Endodermal cell (in vitro differentiated cells): ENCODE results near the gene OPCML. TPM values are rescaled to one million over a fixed set of nuclear protein-coding genes. Genes with fewer than 3 reads are reported as not detected.

ENCODE experiments used
- DNase-seq: peaks from one replicate; pipeline ENCODE4 v3.0.0-alpha.2; 2017
- H3K27ac ChIP-seq: 2 replicates; pipeline ENCODE4 v1.5.1; 2013; ENCODE audit warnings: mild to moderate bottlenecking, low read depth, low read length, moderate library complexity
- H3K27me3 ChIP-seq: 2 replicates; pipeline ENCODE4 v1.6.1; 2013; ENCODE audit warnings: mild to moderate bottlenecking, low read length, moderate library complexity; ENCODE audit not compliant: insufficient read depth, control insufficient read depth, poor library complexity, severe bottlenecking
- H3K36me3 ChIP-seq: 2 replicates; pipeline ENCODE4 v1.7.0; 2013; ENCODE audit warnings: mild to moderate bottlenecking, low read length, moderate library complexity; ENCODE audit not compliant: control insufficient read depth, insufficient read depth
- H3K4me1 ChIP-seq: one replicate; pipeline ENCODE4 v1.7.0; 2013; ENCODE audit warnings: low read length; ENCODE audit not compliant: control insufficient read depth, insufficient read depth
- H3K4me3 ChIP-seq: 2 replicates; pipeline ENCODE4 v1.5.1; 2013; ENCODE audit warnings: mild to moderate bottlenecking, low read length, moderate library complexity
- H3K9ac ChIP-seq: 2 replicates; pipeline ENCODE4 v1.6.1; 2013; ENCODE audit warnings: mild to moderate bottlenecking, low read length, moderate library complexity; ENCODE audit not compliant: poor library complexity, severe bottlenecking; ENCODE audit errors: extremely low read depth
- H3K9me3 ChIP-seq: 2 replicates; pipeline ENCODE4 v1.6.1; 2013; ENCODE audit warnings: mild to moderate bottlenecking, low read length, moderate library complexity; ENCODE audit not compliant: control insufficient read depth
- H3K27ac Mint-ChIP-seq: 2 replicates; pipeline ENCODE4 v1.8.0; 2020; ENCODE audit warnings: mixed read lengths
- H3K27me3 Mint-ChIP-seq: 2 replicates; pipeline ENCODE4 v1.8.0; 2021; ENCODE audit warnings: mild to moderate bottlenecking, mixed read lengths; ENCODE audit not compliant: insufficient read depth
- H3K36me3 Mint-ChIP-seq: 2 replicates; pipeline ENCODE4 v1.8.0; 2020; ENCODE audit warnings: low read depth, mixed read lengths
- H3K4me1 Mint-ChIP-seq: 2 replicates; pipeline ENCODE4 v1.8.0; 2020; ENCODE audit warnings: mixed read lengths
- H3K4me3 Mint-ChIP-seq: 2 replicates; pipeline ENCODE4 v1.8.0; 2020; ENCODE audit warnings: mild to moderate bottlenecking, moderate library complexity, mixed read lengths
- H3K9me3 Mint-ChIP-seq: 2 replicates; pipeline ENCODE4 v1.8.0; 2020; ENCODE audit warnings: mild to moderate bottlenecking, mixed read lengths
- WGBS, 2 experiments: methylation state at CpG; one replicate each; pipeline versions ENCODE4 v1.1.5 to v1.1.7; 2013; ENCODE audit warnings: missing lambda C conversion rate in 2 of 2, mixed read lengths in 1 of 2; ENCODE audit not compliant: insufficient coverage in 1 of 2, insufficient read length in 1 of 2; 5-methylcytosine and 5-hydroxymethylcytosine counted together
- total RNA-seq, 2 donors: library from RNA; stranded (reverse); fragmentation: NEBNext Ultra II Directional in 1 of 2; extraction: Animal tissue kit (Norgen Biotek cat#: 25700) in 1 of 2; gene quantifications; 2 replicates in 1 of 2; 3 replicates in 1 of 2; pipeline ENCODE4 v1.2.1, GENCODE V29; 2021
- TF ChIP-seq, protein P1 (sequence below): fragments of 200-600 bp; sonication (generic); conservative IDR thresholded peaks from 2 replicates; pipeline ENCODE4 v1.5.0; 2021; ENCODE audit warnings: antibody characterized with exemption, mild to moderate bottlenecking

Gene OPCML
- total RNA-seq, 2 donors from 2014 or later: 0.49 to 0.86 TPM

DNA sequence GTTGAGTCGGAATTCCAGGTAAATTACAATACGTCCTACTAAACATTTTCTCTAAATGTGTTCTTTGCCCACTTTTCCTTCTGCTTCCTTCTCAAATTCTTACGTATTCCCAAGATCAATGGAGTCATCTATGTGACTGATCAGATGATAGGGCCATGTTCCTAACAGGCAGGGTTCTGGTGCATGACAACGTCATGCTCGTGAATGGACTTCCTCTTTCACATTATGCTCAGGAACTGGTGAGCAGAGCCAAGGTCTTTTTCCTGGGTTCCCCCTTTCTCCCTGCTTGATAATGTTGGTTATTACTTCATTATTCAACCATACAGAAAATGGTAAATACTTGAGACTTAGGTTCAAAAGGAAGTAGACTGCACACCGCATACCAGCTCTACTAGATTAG is 789.4 kb downstream of the OPCML start:
- H3K4me3 Mint-ChIP-seq: no peak overlapping the region

GRCh38 chr11:132734217-132734616 is 798.1 kb downstream of the OPCML start:
- H3K27me3 Mint-ChIP-seq: no peaks in the 10 kb centered on the region
- TF ChIP-seq, protein P1, sequence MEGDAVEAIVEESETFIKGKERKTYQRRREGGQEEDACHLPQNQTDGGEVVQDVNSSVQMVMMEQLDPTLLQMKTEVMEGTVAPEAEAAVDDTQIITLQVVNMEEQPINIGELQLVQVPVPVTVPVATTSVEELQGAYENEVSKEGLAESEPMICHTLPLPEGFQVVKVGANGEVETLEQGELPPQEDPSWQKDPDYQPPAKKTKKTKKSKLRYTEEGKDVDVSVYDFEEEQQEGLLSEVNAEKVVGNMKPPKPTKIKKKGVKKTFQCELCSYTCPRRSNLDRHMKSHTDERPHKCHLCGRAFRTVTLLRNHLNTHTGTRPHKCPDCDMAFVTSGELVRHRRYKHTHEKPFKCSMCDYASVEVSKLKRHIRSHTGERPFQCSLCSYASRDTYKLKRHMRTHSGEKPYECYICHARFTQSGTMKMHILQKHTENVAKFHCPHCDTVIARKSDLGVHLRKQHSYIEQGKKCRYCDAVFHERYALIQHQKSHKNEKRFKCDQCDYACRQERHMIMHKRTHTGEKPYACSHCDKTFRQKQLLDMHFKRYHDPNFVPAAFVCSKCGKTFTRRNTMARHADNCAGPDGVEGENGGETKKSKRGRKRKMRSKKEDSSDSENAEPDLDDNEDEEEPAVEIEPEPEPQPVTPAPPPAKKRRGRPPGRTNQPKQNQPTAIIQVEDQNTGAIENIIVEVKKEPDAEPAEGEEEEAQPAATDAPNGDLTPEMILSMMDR: no peak
- DNase-seq: no peak

More for the DNA sequence above, 789.4 kb downstream of the OPCML start:
- TF ChIP-seq, protein P1: no peak
- Histone ChIP-seq H3K27me3 (no peaks in the 10 kb centered on the region), H3K4me3 (no peak overlapping the region), H3K9me3 (no peaks in the 10 kb centered on the region), H3K27ac (no peak overlapping the region), H3K36me3 (no peaks in the 10 kb centered on the region), H3K9ac (no peak overlapping the region), H3K4me1 (no peaks in the 10 kb centered on the region)
- 89 to 98% methylated on average over 5 to 6 of the region's 6 CpGs for WGBS, 2 experiments
- Mint-ChIP-seq H3K9me3 (peaks cover 7% of the 10 kb centered on the region), H3K27me3 (no peaks in the 10 kb centered on the region), H3K4me1 (no peaks in the 10 kb centered on the region), H3K27ac (no peak overlapping the region), H3K36me3 (no peaks in the 10 kb centered on the region)
- no peak for DNase-seq

GRCh38 chr11:132728026-132728425 is 804.3 kb downstream of the OPCML start:
- H3K36me3 Mint-ChIP-seq: no peaks in the 10 kb centered on the region
- peaks cover 23% of the 10 kb centered on the region for H3K9me3 Mint-ChIP-seq
- 90 to 93% methylated on average over 7 to 14 of the region's 14 CpGs for WGBS, 2 experiments

More at GRCh38 chr11:132734217-132734616, 798.1 kb downstream of the OPCML start:
- no peaks in the 10 kb centered on the region for H3K36me3 Mint-ChIP-seq
- no peaks in the 10 kb centered on the region for H3K9me3 ChIP-seq
- H3K9ac ChIP-seq: no peak overlapping the region
- no peaks in the 10 kb centered on the region for H3K4me1 Mint-ChIP-seq
- no peak overlapping the region for H3K27ac Mint-ChIP-seq
- H3K27ac ChIP-seq: no peak overlapping the region
- no peaks in the 10 kb centered on the region for H3K27me3 ChIP-seq
- WGBS, 2 experiments: 90 to 94% methylated on average over 2 of the region's 2 CpGs
- no peaks in the 10 kb centered on the region for H3K36me3 ChIP-seq
- H3K9me3 Mint-ChIP-seq: peaks cover 5% of the 10 kb centered on the region
- no peak overlapping the region for H3K4me3 ChIP-seq
- H3K4me3 Mint-ChIP-seq: no peak overlapping the region
- H3K4me1 ChIP-seq: no peaks in the 10 kb centered on the region

More at GRCh38 chr11:132728026-132728425, 804.3 kb downstream of the OPCML start:
- no peak overlapping the region for H3K27ac ChIP-seq
- no peak overlapping the region for H3K27ac Mint-ChIP-seq
- no peaks in the 10 kb centered on the region for H3K4me1 Mint-ChIP-seq
- H3K4me1 ChIP-seq: no peaks in the 10 kb centered on the region
- H3K9me3 ChIP-seq: peaks cover 9% of the 10 kb centered on the region
- no peaks in the 10 kb centered on the region for H3K27me3 Mint-ChIP-seq
- no peak overlapping the region for H3K4me3 Mint-ChIP-seq
- H3K9ac ChIP-seq: no peak overlapping the region
- TF ChIP-seq, protein P1: no peak
- no peaks in the 10 kb centered on the region for H3K27me3 ChIP-seq
- DNase-seq: no peak
- no peaks in the 10 kb centered on the region for H3K36me3 ChIP-seq
- H3K4me3 ChIP-seq: no peak overlapping the region
